CD4-positive, alpha-beta T cell treated with Interleukin-4 for 1 hour (primary cell): ENCODE data around the gene SNHG17.
"Not testable (repeated sequence)": the region's sequence is repeated elsewhere in the genome, so short reads cannot be mapped to it uniquely, and the experiment has no call there.

ENCODE experiments used
- DNase-seq, 2 donors: peaks; one replicate each; pipeline ENCODE4 v3.0.0-alpha.2; 2020 to 2022

The SNHG17 gene

DNA sequence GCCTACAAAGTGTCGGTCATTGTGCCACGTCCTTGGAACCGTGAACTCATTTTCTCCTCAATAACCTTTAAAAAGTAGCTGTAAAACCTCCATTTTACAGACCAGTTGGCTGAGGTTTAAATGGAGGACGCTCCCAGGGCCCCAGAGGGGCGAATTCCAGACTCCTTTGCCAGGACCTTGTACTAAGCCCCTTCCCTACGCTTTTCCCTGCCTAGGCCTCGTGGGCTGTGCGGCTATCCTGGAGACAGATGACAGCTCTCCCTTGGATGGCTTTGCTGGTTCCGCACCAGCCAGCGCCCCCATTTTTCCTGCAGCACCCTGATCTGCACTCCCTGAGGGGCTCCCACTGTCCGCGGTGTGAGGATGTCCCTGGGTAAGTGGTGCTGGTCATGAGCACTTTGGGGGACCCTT, 12.1 kb upstream of the SNHG17 start:
- no peak for DNase-seq

DNA sequence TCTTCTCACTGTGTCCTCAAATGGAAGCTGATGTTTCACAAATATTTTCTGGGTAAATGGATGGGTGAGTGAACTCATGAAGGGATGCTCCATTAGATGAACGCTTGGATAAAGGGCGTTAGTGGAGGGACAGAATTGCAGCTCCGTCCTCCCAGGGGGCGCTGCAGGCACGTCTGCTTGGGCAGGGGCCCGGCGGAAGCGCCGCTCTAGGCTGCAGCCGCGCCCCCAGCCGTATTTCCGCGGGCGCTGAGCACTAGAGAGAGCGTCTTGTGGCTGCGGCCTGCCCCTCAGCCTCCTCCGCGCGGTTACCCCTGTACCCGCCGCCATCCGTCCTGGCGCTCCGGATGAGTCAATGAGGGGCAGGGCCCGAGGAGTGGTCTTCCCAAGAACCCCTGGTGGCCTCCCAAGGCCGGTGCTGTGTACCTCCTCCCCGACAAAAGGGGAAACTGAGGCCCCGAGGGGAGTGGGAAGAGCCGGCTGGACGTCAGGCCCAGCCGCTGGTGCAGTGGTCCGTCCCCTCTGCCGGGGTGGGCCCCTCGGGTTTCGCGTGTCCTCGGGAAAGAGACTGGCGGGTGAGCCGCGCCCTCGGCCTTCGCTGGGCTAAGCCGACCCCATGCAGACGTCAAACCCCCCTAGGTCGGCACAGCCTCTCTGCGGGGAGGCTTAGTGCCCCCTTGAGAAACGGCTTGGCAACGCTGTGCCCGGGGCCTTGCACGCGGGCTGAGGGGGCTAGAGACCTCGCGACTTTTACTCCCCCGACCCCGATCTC, 11.5 kb upstream of the SNHG17 start:
- DNase-seq, result peak; percentile 91 to 92

DNA sequence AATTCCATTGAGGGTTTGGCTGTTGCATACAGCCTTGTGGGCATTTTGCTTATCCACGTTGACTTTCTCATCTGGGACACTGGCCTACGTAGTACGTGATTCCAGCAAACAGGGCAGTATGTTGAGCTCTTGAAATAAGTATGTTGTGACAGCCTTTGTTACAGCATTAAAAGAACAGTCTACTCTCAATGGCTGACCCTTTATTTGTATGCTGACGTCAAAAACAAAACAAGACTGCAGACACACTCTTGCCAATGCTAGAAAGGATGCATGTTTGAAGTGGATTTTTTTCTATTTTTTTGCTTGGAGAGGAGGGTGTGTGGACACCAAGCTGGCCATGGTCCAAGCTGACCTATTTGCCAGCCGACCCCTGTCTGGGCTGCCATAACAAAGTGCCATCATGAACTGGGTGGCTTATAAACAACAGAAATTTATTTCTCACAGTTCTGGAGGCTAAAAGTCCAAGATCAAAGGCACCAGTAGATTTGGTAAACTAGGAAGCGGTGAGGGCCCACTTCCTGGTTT, 10.8 kb upstream of the SNHG17 start:
- DNase-seq, result no peak

DNA sequence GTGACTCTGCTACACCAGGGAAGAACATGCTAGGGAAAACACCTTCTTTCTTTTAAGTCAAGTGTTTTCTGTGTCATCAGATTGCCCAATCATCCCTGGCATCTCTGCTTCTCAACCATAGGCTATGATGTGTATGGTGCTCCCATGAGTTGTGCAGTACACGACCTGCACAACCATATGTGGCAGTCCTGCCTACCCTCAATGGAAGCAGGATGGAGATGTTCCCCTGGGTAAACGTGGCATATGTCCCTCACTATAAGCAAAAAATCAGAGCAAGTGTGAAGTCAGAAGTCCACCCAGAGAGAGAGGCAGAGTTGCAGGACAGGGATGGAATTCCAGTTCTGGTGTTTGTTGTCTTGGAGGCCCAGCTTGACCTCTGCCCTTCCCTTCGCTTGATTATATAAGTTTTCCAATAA, 10.3 kb upstream of the SNHG17 start:
- no peak for DNase-seq

DNA sequence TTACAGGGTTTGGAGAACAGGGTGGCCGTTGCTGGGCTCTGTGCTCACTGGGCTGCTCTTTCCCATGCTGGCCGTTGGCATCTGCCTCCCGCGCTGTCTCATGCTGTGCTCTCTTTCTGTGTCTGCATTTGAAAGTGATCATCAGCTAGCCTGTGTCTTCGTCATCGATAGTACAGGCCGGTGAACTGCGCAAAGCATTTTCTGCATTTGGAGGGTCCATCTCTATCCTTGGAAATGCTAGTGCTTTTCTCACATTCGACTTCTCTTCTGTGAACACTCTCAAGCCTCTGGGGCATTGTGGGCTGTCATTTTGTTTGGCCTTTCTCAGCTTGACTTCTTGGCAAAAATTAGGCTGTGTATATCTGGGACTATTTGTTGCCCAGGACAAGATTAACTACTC, 6.8 kb upstream of the SNHG17 start:
- DNase-seq, result no peak

DNA sequence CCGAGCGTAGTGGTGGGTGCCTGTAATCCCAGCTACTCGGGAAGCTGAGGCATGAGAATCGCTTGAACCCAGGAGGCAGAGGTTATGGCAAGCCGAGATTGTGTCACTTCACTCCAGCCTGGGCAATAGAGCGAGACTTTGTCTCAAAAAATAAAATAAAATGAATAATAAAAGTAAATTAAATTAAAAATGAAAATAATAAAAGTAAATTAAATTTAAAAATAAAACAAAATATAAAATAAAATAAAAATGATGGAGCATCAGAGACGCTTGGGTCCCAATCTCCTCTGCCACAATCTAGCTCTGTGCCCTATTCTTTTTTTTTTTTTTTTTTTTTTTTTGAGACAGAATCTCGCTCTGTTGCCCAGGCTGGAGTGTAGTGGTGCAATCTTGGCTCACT, 6.0 kb upstream of the SNHG17 start:
- not testable (repeated sequence) for DNase-seq

DNA sequence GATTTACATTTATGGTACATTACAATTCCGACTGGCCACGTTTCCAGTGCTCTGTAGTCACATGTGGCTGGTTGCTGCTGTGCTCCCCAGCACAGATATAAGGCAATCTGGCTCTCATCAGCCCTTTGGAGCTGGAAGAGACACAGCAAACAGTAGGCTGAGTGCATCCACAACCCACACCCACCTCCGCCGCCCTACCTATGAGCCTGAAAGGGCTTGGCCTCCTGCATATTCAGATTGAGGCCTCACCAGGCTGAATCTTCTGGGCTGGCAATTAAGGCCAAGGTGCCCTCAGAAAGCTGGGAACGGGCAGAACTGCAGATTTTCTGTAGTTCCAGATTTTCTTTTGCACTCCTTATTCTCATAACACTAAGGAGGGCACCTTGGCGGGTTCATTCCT, 2.7 kb upstream of the SNHG17 start:
- no peak for DNase-seq

DNA sequence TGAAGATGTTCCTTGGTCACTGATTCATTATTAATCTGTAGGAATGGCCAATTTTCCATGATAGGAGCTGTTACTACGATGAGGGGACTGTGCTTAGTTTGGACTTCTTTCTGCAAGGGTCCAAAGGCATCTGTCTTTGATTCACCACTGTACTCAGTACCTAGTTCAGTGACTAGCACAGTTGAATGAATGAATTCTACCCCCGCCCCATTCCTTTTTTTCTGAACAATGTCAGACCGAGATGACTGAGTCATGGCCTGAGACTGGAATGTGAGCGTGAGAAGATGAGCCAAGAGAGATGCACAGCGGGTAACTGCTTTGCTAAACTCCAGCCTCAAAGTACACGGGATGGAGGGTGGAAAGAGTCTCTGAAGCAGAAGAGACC, 419 bp upstream of the SNHG17 start:
- no peak for DNase-seq

DNA sequence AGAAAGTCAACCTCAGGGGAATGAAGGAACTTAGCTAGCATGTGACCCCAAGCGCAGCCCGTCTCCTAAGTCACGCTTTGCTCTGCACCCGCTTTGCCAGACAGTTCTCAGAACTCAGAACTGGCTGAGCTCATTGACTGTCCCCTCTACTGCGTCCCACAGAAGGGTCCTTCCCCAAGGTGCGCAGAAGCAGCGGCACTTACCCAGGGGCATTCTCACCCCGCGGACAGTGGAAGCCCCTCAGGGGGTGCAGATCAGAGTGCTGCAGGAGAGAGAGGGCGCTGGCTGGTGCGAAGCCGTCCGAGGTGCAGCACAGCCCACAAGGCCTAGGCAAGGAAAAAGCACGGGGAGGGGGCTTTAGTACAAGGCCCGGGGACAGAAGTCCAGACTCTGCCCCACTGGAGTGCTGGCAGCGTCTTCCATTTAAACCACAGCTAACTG, 807 bp downstream of the SNHG17 start:
- peak; percentile 15 to 32 for DNase-seq

DNA sequence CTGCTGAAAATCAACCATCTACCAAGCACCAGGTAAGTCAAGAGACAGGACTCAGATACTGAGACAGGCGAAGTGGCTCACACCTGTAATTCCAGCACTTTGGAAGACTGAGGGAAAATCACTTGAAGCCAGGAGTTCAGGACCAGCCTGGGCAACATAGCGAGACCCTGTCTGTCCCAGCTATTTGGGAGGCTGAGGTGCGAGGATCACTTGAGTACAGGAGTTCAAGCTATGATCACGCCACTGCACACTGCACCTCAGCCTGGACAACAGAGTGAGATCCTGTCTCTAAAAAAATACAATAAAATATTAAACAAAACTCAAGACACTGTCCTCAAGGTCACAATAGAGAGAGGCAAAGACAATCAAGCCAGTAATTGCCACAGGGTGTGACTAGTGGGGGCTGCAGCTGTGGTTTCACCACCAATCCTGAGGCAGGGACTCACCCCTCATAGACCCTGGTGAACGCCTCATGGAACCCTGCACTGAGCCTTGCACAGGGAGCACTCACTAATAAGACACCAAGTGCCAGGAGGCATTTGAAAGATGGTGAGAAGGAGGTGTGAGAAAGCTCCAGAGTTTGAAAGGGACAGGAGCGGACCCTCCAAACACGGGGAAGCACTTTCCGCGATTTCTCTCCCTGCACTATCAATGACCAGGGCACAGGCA, 1.7 kb downstream of the SNHG17 start:
- no peak for DNase-seq

DNA sequence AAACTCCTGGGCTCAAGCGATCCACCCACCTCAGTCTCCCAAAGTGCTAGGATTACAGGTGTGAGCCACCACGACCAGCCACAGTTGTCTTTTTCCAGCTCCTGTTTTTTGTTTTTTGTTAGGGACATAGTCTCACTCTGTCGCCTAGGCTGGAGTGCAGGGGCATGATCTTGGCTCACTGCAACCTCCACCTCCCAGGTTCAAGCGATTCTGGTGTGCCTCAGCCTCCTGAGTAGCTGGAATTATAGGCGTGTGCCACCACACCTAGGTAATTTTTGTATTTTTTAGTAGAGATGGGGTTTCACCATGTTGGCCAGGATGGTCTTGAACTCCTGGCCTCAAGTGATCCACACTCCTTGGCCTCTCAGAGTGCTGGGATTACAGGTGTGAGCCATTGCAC, 2.3 kb downstream of the SNHG17 start:
- DNase-seq, result not testable (repeated sequence)

DNA sequence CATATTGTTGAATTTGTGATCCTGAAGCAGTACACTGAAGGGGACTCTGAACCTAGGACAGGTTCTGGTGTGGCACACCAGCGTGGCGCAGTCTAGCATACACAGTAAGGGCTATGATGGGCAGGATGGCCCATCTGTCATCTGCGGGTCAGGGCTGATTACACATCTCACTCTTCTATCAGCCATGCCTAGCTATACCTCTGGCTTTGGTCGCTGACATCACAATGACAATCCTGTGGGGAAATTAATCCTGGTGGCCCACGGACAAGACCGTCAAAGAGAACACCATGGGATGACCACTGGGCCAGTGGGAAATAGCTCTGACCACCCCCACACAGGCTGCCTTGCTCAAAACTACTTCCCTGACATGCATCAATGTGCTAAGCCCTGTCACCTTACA, 2.8 kb downstream of the SNHG17 start:
- no peak for DNase-seq

DNA sequence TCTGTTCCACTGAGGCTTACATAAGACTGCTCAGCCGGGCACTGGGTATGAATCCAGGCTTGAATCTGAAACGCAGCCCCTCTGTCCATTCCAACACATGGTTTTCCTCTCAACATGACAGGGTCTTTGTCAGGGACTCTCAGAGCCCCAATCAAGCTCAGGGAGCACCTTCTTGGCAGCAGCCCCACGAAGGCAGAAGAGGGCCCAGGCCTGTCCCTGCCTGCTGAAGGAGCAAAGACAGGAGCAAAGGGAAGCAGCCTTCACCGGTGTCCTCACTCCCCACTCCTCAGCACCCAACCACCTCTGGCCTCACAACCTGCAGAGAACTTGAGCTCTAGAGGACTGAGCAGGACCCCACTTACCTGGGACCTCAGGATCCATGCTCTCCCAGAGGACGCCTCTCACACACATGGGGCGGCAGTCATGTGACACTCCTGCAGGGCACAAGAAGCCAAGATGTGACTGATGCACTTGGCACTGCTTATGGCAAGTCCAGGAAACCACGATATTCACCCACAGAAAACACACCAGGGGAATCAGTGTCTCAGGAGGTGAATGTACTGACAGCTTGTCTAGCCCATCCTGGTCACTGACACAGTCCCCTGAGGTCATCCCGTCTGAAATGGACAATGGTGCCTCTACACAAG, 4.3 kb downstream of the SNHG17 start:
- DNase-seq, result no peak

DNA sequence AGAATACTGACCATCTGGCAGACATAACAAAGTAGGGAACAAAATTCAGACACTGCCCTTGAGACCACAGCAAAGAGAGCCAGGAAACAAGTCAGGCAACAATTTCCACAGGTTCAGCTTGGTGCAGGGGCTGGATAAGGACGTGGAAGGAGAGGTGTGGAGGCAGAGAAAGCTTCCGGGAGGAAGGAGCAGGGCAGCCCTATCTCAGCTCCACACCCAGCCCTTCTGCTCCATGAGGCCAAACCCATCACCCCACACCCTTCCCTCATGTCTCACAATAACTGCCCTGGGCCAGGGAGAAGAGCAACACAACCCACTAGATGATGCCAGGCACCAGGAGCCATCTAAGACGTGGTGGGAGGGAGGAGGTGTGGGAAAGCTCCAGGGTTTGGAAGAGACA, 5.8 kb downstream of the SNHG17 start:
- DNase-seq, result no peak

DNA sequence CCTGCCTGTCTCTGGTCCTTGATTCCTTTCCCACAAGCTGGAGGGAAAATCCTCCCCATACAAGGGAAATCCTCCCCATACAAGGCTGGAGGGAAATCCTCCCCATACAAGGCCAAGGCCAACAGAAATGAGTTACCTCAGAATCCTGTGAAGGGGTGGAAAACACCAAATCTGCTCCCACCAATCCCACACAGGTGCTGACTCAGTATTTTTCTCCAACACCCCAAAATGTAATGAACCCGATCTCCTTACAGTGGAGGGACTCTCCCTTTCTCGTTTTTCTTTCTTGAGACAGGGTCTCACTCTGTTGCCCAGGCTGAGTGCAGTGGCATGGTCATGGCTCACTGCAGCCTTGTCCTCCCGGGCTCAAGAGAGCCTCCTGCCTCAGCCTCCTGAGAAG, 6.3 kb downstream of the SNHG17 start:
- no peak for DNase-seq

DNA sequence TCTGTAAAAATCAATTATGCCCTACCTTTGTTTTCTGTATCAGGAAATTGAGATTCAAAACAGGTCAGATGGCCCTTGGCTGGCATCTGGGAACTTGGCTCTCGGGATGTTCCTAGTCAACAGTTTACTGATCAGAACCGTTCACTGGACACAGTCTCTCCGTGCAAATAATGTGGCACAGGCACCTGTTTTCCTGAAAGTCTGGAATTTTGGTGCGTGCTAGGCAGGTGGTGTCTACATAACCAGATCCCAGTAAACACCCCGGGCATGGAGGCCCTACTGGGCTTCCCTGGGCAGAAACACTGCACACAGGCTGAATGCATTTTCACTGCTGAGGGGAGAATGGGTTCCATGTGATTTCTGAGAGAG, 7.5 kb downstream of the SNHG17 start:
- no peak for DNase-seq

DNA sequence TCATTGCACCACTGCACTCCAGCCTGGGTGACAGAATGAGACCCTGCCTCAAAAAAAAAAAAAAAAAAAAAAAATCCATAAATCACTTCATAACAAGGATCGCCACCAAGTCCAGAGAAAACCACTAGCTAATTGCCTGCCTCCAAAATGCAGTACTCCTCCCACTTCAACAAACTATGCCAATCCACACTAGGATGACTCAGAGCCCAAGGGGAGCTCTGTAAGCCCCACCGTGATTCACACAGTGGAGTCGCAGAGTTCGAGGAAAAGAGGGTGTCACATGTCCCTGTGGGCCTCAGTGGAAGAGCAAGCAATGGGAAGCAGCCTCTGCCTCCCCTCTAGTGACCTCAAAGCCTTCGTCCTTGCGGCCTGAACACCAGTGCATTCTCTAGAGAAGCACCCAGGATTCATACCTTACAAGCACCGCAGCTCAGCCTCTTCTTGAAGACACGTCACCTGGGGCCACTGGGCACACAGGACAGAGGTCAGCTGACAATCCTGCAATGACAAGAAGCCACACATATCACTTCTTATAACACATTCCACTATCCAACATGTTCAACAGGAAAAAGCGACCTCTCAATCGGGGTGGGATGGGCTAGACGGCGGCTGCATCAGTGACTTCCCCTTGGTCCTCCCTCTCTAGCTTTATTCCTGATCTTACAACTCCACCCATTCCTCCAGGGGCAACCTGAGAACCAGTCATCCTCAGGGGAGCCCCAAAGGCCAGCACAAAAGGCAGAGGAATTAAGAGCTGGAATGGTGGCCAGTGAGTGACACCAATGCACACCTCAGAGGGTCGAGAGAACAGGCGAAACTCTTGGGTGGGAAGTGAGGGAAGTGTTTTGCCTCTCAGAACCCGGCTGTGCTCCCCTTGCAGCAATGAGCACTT, 8.9 kb downstream of the SNHG17 start:
- DNase-seq, result no peak

DNA sequence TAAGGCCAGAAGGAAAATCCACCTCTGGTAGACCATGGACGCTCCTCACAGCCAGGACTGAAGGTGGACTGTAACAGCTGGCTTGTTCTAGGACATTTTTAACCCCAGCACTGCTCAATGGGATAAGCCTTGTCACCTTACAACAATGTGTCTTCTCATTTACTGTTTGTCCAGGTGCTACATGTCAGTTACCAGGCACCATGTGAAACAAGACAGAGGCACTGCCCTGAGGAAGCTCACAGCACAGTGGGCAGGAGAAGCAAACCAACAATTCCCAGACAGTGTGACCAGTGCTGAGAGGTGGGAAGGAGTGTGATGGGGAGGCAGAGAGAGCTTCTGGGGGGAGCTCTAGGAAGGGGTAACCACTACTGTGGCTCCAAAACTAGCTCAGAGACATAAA, 10.7 kb downstream of the SNHG17 start:
- DNase-seq, result no peak

DNA sequence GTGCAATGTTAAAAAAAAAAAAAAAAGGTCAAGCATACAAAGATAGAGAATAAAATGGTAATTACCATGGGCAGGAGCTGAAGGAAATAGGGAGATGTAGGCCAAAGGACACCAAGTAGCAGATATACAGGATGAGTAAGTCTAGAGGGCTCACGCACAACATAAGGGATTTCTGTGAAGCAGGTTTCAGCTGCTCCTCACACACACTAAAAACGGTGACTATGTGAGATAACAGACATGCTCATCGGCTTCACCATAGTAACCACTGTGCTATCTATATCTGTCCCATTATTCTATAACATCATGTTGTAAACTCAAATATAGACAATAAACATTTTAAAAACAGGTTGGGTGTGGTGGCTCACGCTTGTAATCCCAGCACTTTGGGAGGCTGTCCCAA, 11.6 kb downstream of the SNHG17 start:
- DNase-seq, result no peak

DNA sequence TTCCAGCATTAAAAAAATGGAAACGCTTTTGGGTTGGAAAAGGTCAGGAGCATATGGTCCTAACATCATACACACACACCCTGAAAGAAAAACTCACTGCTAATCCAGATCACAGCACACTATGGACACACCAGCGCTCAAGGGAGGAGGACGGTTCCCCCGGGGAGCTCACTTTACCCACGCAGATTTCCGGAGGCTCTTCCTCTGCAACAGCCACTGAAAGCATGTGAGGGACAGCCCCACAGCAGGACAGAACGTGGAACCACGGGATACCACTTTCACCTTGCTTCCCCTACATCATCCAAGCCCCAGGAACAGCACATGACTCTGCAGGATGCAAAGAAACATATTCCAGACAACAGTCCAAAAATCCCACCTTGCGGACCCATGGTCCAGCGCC, 13.2 kb downstream of the SNHG17 start:
- DNase-seq, result no peak

DNA sequence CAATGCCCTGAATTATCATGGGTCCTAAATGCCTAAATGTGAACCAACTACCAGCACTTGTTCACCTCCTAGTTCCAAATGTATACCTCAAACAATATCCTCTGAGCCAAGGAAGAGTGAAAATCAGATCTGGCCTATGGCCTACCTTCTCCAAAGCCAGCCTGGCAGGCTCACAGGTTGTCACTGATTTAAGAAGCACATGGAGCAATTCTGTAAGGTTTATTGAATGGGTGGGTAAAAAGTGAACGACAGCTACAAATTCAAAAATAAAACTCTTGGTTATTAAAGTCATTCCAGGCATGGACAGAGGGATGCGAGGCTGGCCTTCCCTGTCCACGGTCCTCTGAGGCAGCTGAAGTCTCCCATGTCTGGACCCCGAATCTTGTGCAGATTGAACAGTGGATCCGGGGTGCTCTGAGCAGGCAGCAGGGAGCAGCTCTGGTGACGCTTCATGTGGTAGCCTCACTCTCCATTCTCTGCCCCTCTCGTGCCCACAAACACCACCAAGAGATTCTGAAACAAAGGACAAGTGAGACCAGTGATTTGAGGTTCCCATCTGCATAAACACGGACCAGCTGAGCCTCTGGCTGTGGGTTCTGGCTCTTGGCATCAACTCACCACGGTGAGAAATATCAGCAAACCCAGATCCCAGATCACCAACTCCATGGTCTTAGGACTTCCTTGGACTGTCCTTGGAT, 14.6 kb downstream of the SNHG17 start:
- DNase-seq, result no peak

DNA sequence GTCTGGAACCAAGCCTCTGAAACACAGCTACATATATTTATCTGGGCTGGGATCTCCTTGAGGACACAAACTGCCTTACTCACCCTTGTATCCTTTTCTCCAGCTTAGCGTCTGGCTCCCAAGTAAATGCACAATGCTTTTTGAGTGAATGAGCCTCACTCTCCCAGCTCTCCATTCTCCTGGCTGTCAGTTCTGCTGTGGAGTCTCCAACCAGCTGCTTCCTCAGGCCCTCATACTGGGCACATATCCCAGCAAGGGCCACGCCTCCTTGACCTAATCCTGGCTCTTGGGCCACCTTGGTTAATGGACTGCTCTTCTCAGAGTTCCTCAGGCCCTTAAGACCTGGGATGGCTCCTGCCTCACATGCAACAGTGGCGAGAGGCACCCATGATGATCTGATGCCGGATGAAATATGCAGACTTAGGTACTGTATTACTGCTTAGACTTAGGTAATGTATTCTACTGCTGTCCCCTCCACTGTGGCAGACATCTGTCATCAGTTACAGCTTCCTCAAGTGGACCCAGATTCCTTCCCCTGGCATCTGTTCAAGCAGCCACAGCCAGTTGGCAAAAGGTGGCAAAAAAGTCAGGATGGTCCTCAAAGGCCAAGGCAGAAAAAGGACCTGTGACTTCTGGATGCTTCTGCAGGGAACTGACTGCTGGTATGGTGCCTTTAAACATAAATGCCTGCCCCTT, 16.5 kb downstream of the SNHG17 start:
- no peak for DNase-seq
